ENCODE data around the gene RPUSD2. TPM values are rescaled to one million over a fixed set of nuclear protein-coding genes. Genes with fewer than 3 reads are reported as not detected.

The RPUSD2 gene
- 18.6 and 18.8 TPM in 2 replicates for total RNA-seq

- DNase-seq (ENCODE audit: low spot score): peak; percentile 89
- H3K27me3 Mint-ChIP-seq (ENCODE audit: low read depth): no peaks in the 10 kb centered on the region
- no peaks in the 10 kb centered on the region for H3K9me3 Mint-ChIP-seq
- intact Hi-C loops (cut with micrococcal nuclease): loop anchor here (1.0 to 2.0 kb wide), 2 partner anchors 25 to 129 kb away; partner anchors contain the start of genes BAHD1 and KNL1
- peaks cover 28% of the 10 kb centered on the region for H3K36me3 Mint-ChIP-seq (ENCODE audit: low read depth)
- peak within 1 kb of the TSS; percentile 98 for H3K4me3 Mint-ChIP-seq (ENCODE audit: low read depth)
- H3K27ac Mint-ChIP-seq: peak within 1 kb of the TSS; percentile 98
- peaks cover 32% of the 10 kb centered on the region for H3K4me1 Mint-ChIP-seq (ENCODE audit: low read depth)
Observed at GRCh38 chr15:40569129-40569953, at the start of gene RPUSD2. RPUSD2 (plus strand) TSS chr15:40569299; CDS start chr15:40569338, 39 bp downstream.

- Mint-ChIP-seq H3K36me3 (ENCODE audit: low read depth) (no peaks in the 10 kb centered on the region), H3K27ac (no peak overlapping the region)
- intact Hi-C loops (cut with micrococcal nuclease): no loop called here
Observed at GRCh38 chr15:40523611-40524010, 45.5 kb upstream of the RPUSD2 start.

DNA sequence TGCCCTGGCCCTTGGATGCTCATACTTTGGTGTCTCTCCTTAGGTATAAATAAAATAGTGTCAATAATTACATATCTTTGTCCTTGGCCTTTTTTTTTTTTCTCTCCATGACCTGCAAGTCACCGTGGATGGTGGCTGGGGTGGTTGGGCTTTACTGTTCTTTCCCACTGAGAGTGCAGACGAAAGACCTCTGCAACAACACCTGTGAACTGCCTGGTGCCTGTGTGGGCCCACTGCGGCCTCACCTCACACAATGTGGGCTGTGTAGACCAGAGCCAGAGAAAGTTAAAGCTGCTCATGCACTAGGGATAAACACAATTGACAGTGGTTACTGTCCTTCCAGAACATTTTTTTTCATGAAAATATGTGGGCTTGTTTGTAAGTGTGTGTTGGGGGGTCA is 43.2 kb upstream of the RPUSD2 start:
- peaks cover 2% of the 10 kb centered on the region for H3K27me3 Mint-ChIP-seq (ENCODE audit: low read depth)
- no peak overlapping the region for H3K27ac Mint-ChIP-seq
- H3K9me3 Mint-ChIP-seq: no peaks in the 10 kb centered on the region
- H3K36me3 Mint-ChIP-seq (ENCODE audit: low read depth): no peaks in the 10 kb centered on the region
- DNase-seq (ENCODE audit: low spot score): no peak
- no peak overlapping the region for H3K4me3 Mint-ChIP-seq (ENCODE audit: low read depth)
- no peaks in the 10 kb centered on the region for H3K4me1 Mint-ChIP-seq (ENCODE audit: low read depth)
- intact Hi-C loops (cut with micrococcal nuclease): no loop called here

More at GRCh38 chr15:40523611-40524010, 45.5 kb upstream of the RPUSD2 start:
- Mint-ChIP-seq H3K9me3 (no peaks in the 10 kb centered on the region), H3K27me3 (ENCODE audit: low read depth) (peaks cover 5% of the 10 kb centered on the region), H3K4me1 (ENCODE audit: low read depth) (peaks cover 3% of the 10 kb centered on the region), H3K4me3 (ENCODE audit: low read depth) (no peak overlapping the region)
- DNase-seq (ENCODE audit: low spot score): no peak

- H3K27ac Mint-ChIP-seq: no peak overlapping the region
- no peaks in the 10 kb centered on the region for H3K36me3 Mint-ChIP-seq (ENCODE audit: low read depth)
- DNase-seq (ENCODE audit: low spot score): no peak
- H3K4me3 Mint-ChIP-seq (ENCODE audit: low read depth): no peak overlapping the region
- H3K4me1 Mint-ChIP-seq (ENCODE audit: low read depth): no peaks in the 10 kb centered on the region
- no peaks in the 10 kb centered on the region for H3K9me3 Mint-ChIP-seq
- intact Hi-C loops (cut with micrococcal nuclease): no loop called here
- H3K27me3 Mint-ChIP-seq (ENCODE audit: low read depth): no peaks in the 10 kb centered on the region
Observed at GRCh38 chr15:40528801-40529200, 40.3 kb upstream of the RPUSD2 start.

- Mint-ChIP-seq H3K4me1 (ENCODE audit: low read depth) (no peaks in the 10 kb centered on the region), H3K27me3 (ENCODE audit: low read depth) (no peaks in the 10 kb centered on the region), H3K36me3 (ENCODE audit: low read depth) (no peaks in the 10 kb centered on the region), H3K9me3 (no peaks in the 10 kb centered on the region), H3K4me3 (ENCODE audit: low read depth) (no peak overlapping the region), H3K27ac (no peak overlapping the region)
- DNase-seq (ENCODE audit: low spot score): no peak
- intact Hi-C loops (cut with micrococcal nuclease): no loop called here
Observed at GRCh38 chr15:40533763-40534364, 35.2 kb upstream of the RPUSD2 start.

GRCh38 chr15:40534371-40534770 is 34.7 kb upstream of the RPUSD2 start:
- no peaks in the 10 kb centered on the region for H3K27me3 Mint-ChIP-seq (ENCODE audit: low read depth)
- no peak overlapping the region for H3K27ac Mint-ChIP-seq
- H3K4me1 Mint-ChIP-seq (ENCODE audit: low read depth): no peaks in the 10 kb centered on the region
- no peaks in the 10 kb centered on the region for H3K9me3 Mint-ChIP-seq
- H3K4me3 Mint-ChIP-seq (ENCODE audit: low read depth): no peak overlapping the region
- H3K36me3 Mint-ChIP-seq (ENCODE audit: low read depth): no peaks in the 10 kb centered on the region
- no peak for DNase-seq (ENCODE audit: low spot score)
- intact Hi-C loops (cut with micrococcal nuclease): no loop called here

DNA sequence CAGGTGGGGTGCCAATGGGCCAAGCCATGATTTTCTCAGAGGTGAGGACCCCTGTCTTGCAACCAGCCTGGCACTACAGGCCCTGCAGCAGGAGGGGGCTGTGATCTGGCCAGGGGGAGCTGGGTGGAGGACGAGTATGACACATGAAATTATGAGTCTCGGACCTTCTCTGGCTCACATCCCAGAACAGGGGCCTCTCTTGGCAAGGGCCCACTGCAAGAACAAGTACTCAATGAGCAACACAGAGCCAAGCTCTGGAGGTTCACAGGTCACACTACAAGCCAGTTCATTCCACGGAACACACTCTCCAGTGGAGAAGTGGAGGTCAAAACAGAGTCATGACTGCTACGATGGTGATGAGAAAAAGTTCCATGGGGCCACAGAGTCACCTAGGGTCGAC is 32.6 kb upstream of the RPUSD2 start:
- Mint-ChIP-seq H3K4me1 (ENCODE audit: low read depth) (no peaks in the 10 kb centered on the region), H3K9me3 (no peaks in the 10 kb centered on the region), H3K4me3 (ENCODE audit: low read depth) (no peak overlapping the region), H3K27ac (no peak overlapping the region), H3K27me3 (ENCODE audit: low read depth) (no peaks in the 10 kb centered on the region), H3K36me3 (ENCODE audit: low read depth) (no peaks in the 10 kb centered on the region)
- intact Hi-C loops (cut with micrococcal nuclease): no loop called here
- no peak for DNase-seq (ENCODE audit: low spot score)

DNA sequence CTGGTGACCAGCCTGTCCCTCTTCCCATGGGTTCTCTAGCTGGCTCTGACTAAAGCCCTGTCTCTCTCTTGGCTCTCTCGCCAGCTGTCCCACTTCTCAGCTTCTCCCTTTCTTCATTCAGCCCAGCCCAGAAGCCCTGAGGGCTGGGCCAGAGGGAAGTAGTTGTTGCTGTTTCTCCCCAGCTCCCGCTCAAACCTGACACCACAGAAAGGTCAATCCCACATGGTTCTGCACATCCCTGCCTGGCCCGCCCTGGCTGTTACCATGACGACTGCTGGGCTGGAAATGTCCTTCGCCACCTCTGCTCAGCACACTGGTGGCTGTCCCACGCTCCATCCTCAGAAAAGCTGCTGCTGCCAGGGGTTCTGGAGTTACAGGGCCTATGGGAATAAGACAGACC is 30.1 kb upstream of the RPUSD2 start:
- Mint-ChIP-seq H3K4me3 (ENCODE audit: low read depth) (no peak overlapping the region), H3K36me3 (ENCODE audit: low read depth) (no peaks in the 10 kb centered on the region), H3K9me3 (no peaks in the 10 kb centered on the region), H3K27ac (no peak overlapping the region), H3K4me1 (ENCODE audit: low read depth) (peaks cover 2% of the 10 kb centered on the region), H3K27me3 (ENCODE audit: low read depth) (no peaks in the 10 kb centered on the region)
- DNase-seq (ENCODE audit: low spot score): no peak
- intact Hi-C loops (cut with micrococcal nuclease): no loop called here

GRCh38 chr15:40543082-40543481 is 26.0 kb upstream of the RPUSD2 start:
- no peaks in the 10 kb centered on the region for H3K27me3 Mint-ChIP-seq (ENCODE audit: low read depth)
- no peak for DNase-seq (ENCODE audit: low spot score)
- no peaks in the 10 kb centered on the region for H3K9me3 Mint-ChIP-seq
- no peak overlapping the region for H3K27ac Mint-ChIP-seq
- no peak overlapping the region for H3K4me3 Mint-ChIP-seq (ENCODE audit: low read depth)
- intact Hi-C loops (cut with micrococcal nuclease): no loop called here
- H3K36me3 Mint-ChIP-seq (ENCODE audit: low read depth): peaks cover 2% of the 10 kb centered on the region
- H3K4me1 Mint-ChIP-seq (ENCODE audit: low read depth): peaks cover 3% of the 10 kb centered on the region

DNA sequence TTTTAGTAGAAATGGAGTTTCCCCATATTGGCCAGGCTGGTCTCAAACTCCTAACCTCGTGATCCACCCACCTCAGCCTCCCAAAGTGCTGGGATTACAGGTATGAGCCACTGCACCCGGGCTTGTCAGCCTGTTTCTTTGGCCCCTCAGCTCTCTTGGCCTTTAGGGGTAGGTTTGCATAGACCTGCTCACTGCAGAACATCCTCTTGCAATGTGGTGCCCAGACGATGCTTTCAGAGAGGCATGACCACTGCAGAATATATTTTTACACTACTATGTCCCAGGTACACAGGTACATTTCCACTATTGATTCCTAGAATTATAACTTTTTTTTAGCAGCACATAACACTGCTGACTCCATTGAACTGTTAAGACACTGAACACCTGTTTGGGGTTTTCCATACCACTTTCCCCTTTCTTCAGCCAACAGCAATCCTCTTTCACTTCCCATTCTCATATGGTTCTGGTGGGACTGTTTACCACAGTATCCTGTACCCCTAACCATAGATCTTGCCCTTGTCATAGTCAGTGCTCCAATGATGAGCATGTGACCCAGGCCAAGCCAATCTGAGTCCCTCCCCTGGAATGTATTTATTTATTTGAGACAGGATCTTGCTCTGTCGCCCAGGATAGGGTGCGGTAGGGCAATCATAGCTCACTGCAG is 25.3 kb upstream of the RPUSD2 start:
- intact Hi-C loops (cut with micrococcal nuclease): no loop called here
- Mint-ChIP-seq H3K9me3 (no peaks in the 10 kb centered on the region), H3K27ac (no peak overlapping the region), H3K36me3 (ENCODE audit: low read depth) (peaks cover 2% of the 10 kb centered on the region), H3K27me3 (ENCODE audit: low read depth) (no peaks in the 10 kb centered on the region), H3K4me1 (ENCODE audit: low read depth) (peaks cover 3% of the 10 kb centered on the region), H3K4me3 (ENCODE audit: low read depth) (no peak overlapping the region)
- no peak for DNase-seq (ENCODE audit: low spot score)

- intact Hi-C loops (cut with micrococcal nuclease): no loop called here
- Mint-ChIP-seq H3K27ac (no peak overlapping the region), H3K4me1 (ENCODE audit: low read depth) (peaks cover 3% of the 10 kb centered on the region), H3K36me3 (ENCODE audit: low read depth) (peaks cover 7% of the 10 kb centered on the region), H3K9me3 (no peaks in the 10 kb centered on the region), H3K4me3 (ENCODE audit: low read depth) (no peak overlapping the region), H3K27me3 (ENCODE audit: low read depth) (no peaks in the 10 kb centered on the region)
- DNase-seq (ENCODE audit: low spot score): no peak
Observed at GRCh38 chr15:40545457-40545856, 23.6 kb upstream of the RPUSD2 start.

DNA sequence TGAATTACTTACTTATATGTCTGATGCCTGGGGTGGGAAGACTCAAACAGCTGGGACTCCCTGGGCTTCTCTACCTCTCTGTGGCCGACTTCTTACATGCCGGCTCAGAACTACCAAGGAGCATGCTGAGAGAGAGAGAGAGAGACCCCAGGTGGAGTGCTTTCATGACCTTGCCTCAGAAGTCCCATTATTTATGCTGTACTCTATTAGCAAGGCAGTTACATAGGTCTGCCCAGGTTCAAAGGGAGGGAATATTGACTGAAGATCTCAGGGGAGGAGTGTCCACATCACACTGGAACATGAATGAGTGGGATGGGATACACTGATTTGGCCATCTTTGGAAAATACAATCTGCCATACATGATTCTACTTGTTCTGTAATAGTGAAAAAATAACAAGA is 20.5 kb upstream of the RPUSD2 start:
- DNase-seq (ENCODE audit: low spot score): no peak
- H3K36me3 Mint-ChIP-seq (ENCODE audit: low read depth): peaks cover 20% of the 10 kb centered on the region
- H3K4me3 Mint-ChIP-seq (ENCODE audit: low read depth): no peak overlapping the region
- peaks cover 3% of the 10 kb centered on the region for H3K4me1 Mint-ChIP-seq (ENCODE audit: low read depth)
- intact Hi-C loops (cut with micrococcal nuclease): no loop called here
- no peaks in the 10 kb centered on the region for H3K9me3 Mint-ChIP-seq
- no peaks in the 10 kb centered on the region for H3K27me3 Mint-ChIP-seq (ENCODE audit: low read depth)
- no peak overlapping the region for H3K27ac Mint-ChIP-seq

GRCh38 chr15:40549894-40550293 is 19.2 kb upstream of the RPUSD2 start:
- Mint-ChIP-seq H3K36me3 (ENCODE audit: low read depth) (peaks cover 27% of the 10 kb centered on the region), H3K4me3 (ENCODE audit: low read depth) (no peak overlapping the region), H3K27ac (no peak overlapping the region), H3K9me3 (no peaks in the 10 kb centered on the region), H3K27me3 (ENCODE audit: low read depth) (no peaks in the 10 kb centered on the region), H3K4me1 (ENCODE audit: low read depth) (no peaks in the 10 kb centered on the region)
- no peak for DNase-seq (ENCODE audit: low spot score)
- intact Hi-C loops (cut with micrococcal nuclease): no loop called here
